DND-41 (cell line): ENCODE data around the gene MMP11.

Experiments
- CTCF ChIP-seq: IDR thresholded peaks from 2 replicates; pipeline ENCODE4 v1.5.1; 2012; ENCODE audit warnings: borderline replicate concordance, low read length, moderate library complexity, mild to moderate bottlenecking; ENCODE audit not compliant: poor library complexity, severe bottlenecking; ENCODE audit errors: extremely low read depth
- EZH2 ChIP-seq: IDR thresholded peaks from 3 replicates; pipeline ENCODE4 v1.6.1; 2012; ENCODE audit warnings: borderline replicate concordance, low read depth, mild to moderate bottlenecking, moderate library complexity, low read length, inconsistent platforms; ENCODE audit not compliant: severe bottlenecking

- TF ChIP-seq CTCF = no peak
- TF ChIP-seq EZH2 = no peak
Observed at GRCh38 chr22:23833017-23833751, 60.5 kb downstream of the MMP11 start.
